HG03575 (cell line): ENCODE measurements around the gene USP51.
"Not testable (repeated sequence)": the region's sequence is repeated elsewhere in the genome, so short reads cannot be mapped to it uniquely, and the experiment has no call there.

ENCODE experiments used
- ATAC-seq: cut with Tn5 transposase; IDR thresholded peaks from one replicate; pipeline ENCODE4 v1.9.1; 2021; ENCODE audit not compliant: unreplicated experiment, insufficient number of reproducible peaks, low FRiP score; ENCODE audit errors: extremely low read depth

USP51 gene

GRCh38 chrX:55489314-55490009, at the start of gene USP51:
Gene USP51, minus strand, starts transcription at chrX:55489848. Its CDS starts 909 bp downstream, at chrX:55488939.
- no peak for ATAC-seq

DNA sequence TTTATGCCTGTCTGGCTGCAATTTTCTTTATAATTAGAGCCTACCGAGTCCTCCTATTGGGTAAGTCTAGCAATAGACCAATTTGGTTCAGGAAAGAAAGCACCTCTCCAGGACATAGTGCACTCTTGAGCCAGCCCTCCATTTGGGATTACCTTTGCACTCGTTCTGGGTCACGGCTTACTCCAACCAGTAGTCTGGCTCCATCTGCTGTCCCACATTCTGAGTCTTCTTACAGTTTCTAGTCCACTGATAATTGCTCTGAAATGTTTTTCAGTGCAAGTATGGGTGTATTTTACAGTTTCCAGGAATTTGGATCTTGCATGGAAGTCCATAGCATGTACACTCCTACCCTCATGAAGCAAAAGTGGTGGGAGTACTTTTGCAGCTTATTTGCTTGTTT, 34.8 kb upstream of the USP51 start:
- no peak for ATAC-seq

DNA sequence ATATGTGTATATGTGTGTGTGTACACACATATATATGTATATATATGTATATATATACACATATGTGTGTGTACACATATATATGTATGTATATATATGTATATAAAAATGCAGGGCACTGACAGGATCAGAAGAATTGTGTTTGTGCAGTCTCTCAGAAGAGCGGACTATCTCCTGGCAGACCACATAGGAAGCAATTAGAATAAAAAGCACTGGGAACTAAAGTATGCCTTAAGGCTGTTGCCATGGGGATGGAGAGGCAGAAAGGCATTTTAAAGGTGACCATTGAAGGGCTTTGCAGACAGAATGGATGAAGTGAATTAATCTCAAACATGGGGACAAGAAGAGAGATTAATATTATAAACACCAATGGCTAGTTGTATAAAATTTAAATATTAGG, 33.7 kb upstream of the USP51 start:
- no peak for ATAC-seq

- ATAC-seq: no peak
These were observed 33.1 kb upstream of the USP51 start for GRCh38 chrX:55522596-55523276.

DNA sequence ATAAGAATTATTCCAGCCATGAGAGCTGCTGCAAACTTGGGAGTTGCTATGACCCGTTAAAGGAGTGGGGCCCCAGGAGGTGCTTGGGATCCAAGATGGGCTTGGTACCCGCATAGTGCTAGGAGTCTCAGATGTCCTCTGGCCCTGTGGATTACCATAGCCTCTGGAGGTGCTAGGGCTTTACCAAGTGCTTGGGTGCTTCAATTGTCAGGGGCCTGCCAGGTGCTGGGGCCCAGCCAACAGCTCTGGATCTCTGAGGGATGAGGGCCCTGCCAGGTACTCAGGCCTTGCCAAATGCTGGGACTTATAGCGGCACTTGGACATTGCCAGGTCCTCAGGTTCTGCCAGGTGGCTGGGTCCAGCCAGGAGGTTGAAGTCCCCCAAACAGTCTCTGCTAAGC, 32.0 kb upstream of the USP51 start:
- no peak for ATAC-seq

DNA sequence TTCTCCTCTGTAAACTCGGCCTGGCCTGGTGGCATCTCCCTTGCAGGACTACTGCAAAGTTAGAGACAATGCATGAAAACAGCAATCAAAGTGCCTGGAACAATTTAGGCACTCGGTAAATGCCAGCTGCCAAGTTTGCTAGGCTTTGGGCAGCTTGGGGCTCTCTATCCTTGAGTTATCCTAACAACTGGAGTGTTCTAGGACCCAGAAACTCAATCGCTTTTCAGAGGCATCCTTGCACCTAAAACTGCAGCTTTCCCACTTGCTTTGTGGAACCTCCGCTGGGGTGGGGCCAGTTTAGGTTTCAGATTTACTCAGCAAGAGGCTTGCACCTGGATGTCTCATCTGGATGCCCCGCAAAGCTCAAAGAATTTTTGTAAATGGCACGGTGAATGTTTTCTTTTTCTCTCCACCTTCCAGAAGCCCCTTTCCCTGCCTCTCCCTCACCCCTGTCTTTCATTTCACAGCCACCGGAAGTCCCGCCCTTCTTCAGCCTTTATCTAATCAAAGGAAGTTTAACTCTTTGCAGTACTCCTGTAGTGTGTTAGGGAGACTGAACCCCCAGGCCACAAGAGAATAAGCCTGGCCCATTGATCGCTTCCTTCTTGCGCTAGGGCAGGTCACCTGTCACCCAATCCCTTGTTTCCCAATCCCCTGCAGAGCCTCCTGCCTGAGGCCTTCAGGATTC, 27.3 kb upstream of the USP51 start:
- ATAC-seq: not testable (repeated sequence)

GRCh38 chrX:55513045-55513737, 23.5 kb upstream of the USP51 start:
- not testable (repeated sequence) for ATAC-seq

GRCh38 chrX:55508410-55509152, 18.9 kb upstream of the USP51 start:
- ATAC-seq: not testable (repeated sequence)

- not testable (repeated sequence) for ATAC-seq
These were observed 18.1 kb upstream of the USP51 start for GRCh38 chrX:55507699-55508098.

GRCh38 chrX:55507010-55507409, 17.4 kb upstream of the USP51 start:
- not testable (repeated sequence) for ATAC-seq

- no peak for ATAC-seq
These were observed 1.3 kb upstream of the USP51 start for GRCh38 chrX:55490974-55491373.

GRCh38 chrX:55490121-55490520, 473 bp upstream of the USP51 start:
- ATAC-seq: no peak

DNA sequence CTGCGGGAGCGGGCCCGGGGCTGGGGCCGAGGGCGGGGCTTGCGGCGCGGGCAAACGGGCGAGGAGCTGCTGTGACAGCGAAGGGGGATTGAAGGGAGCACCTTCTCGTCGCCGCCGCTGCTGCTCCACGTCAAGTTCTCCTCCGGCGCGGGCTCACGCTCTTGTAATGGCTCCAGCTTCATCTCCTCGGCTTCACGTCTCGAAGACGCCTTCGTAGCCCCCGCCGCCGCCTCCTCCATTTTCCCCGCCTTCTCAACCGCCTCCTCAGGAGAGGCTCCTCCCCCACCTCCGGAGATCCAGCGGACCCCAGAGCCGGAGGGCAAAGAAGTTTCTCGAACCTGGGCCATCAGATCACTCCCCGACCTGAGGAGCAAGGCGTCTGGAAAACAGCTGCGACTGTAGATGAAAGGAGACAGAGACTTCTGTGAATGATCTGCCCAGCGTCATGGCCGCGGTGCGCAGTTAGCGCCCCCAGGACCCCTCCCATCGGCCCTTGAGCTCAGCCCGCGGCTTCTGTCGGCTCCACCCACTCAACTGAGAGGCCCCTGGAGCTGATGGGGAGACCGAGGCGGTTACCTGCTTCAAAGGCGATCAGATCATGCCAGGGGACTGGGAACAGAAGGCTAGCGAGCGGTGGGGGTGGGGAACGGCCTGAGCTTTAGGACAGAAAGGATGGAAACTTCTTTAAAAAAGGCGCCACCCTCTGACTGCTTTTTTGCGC, 895 bp downstream of the USP51 start:
- no peak for ATAC-seq

DNA sequence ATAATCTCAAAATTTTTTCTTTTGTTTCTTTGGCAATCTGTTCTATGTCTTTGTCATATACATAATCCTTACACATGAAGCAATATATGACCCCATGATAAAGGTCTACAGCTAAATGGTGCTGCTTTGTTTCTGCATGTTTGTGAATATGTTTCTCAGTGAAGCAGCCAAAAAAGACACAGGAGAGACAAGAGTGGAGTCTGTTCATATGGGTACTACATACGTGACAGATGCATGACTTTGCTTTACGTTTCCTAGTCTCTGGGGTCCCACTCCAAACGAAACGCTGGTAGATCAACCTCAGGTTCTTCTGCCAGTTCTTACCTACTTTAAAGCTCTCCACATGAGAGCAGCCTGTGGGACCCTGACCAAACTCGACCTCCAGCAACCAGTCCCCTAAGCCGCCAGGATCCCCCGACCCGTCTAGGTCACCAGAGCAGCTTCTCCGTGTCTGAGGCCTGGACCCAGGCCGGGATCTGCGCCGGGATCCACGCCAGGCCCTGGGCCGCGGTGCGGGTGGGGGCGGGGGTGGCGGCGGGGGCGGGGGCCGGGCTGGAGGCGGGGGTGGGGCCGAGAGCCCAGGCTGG, 1.5 kb downstream of the USP51 start:
- ATAC-seq: no peak

- no peak for ATAC-seq
These were observed 2.5 kb downstream of the USP51 start for GRCh38 chrX:55487143-55487542.

- ATAC-seq: no peak
These were observed 2.9 kb downstream of the USP51 start for GRCh38 chrX:55486736-55487135.

DNA sequence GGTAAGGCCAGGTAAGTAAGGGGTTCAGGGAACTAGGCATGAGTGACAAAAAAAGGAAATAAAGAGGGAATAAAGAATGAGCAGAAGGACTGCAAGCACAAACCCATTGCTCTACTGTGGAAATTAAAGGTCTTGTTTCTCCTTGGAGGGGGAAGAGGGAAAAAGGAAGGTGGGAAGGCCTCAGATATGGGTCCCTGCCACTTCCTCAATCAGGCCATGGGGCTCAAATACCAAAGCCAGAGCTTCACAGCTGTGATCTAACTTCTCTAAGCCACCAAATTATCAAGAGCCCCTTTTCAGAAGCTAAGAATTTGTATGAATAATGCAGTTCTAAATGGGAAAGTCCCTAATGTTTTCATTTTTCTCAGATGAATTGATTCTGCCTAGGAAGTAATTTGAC, 4.7 kb downstream of the USP51 start:
- ATAC-seq: no peak
